Measurements from ENCODE around the gene RBBP9.

DNA sequence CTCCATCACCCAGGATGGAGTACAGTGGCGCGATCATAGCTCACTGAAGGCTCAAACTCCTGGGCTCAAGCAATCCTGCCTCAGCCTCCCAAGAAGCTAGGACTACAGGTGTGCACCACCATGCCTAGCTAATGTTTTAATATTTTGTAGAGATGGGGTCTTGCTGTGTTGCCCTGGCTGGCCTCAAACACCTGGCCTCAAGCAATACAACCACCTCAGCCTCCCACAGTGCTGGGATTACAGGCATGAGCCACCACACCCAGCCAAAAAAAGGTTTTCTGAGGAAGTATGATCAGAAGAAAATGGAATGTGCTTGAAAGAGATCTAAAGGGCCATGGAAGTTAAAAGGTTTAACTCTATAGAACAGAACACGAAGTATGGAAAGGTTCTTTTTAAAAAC, 8.7 kb downstream of the RBBP9 start:
- TF ChIP-seq, protein P1, sequence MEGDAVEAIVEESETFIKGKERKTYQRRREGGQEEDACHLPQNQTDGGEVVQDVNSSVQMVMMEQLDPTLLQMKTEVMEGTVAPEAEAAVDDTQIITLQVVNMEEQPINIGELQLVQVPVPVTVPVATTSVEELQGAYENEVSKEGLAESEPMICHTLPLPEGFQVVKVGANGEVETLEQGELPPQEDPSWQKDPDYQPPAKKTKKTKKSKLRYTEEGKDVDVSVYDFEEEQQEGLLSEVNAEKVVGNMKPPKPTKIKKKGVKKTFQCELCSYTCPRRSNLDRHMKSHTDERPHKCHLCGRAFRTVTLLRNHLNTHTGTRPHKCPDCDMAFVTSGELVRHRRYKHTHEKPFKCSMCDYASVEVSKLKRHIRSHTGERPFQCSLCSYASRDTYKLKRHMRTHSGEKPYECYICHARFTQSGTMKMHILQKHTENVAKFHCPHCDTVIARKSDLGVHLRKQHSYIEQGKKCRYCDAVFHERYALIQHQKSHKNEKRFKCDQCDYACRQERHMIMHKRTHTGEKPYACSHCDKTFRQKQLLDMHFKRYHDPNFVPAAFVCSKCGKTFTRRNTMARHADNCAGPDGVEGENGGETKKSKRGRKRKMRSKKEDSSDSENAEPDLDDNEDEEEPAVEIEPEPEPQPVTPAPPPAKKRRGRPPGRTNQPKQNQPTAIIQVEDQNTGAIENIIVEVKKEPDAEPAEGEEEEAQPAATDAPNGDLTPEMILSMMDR (IDR thresholded peaks at IDR 0.05; ENCODE audit: low read depth, low read length), result no peak
- no peak for TF ChIP-seq MYC (IDR thresholded peaks at IDR 0.05; ENCODE audit: low read depth, low read length)

Measured in NB4 (cell line).